Measurements from ENCODE around the gene KLHL30. TPM values are rescaled to one million over a fixed set of nuclear protein-coding genes. Genes with fewer than 3 reads are reported as not detected.

The KLHL30 gene
- total RNA-seq, 1 donor from 2014 or later, result 0.07 TPM

DNA sequence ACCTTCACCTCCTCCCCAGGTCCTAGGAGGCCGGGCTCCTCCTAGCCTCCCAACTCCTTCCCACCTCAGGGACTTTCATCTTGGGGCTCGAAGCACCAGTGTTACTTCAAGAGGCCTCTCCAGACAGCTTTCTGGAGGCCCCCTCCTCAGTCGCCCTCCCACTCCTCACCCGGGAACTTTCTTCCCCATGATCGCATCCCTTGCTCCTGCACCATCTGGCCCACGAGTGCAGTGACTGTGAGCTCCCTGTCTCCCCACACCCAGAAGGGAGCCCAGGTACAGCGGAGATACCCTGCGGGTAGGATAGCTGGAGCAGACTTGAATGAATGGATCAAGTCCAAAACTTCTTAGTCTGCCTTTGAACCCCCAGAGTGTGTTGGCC, 26.4 kb downstream of the KLHL30 start:
- no peaks in the 10 kb centered on the region for H3K4me1 Mint-ChIP-seq (ENCODE audit: unreplicated experiment)
- DNase-seq (ENCODE audit: extremely low spot score, unreplicated experiment), result no peak
- TF ChIP-seq, protein P1, sequence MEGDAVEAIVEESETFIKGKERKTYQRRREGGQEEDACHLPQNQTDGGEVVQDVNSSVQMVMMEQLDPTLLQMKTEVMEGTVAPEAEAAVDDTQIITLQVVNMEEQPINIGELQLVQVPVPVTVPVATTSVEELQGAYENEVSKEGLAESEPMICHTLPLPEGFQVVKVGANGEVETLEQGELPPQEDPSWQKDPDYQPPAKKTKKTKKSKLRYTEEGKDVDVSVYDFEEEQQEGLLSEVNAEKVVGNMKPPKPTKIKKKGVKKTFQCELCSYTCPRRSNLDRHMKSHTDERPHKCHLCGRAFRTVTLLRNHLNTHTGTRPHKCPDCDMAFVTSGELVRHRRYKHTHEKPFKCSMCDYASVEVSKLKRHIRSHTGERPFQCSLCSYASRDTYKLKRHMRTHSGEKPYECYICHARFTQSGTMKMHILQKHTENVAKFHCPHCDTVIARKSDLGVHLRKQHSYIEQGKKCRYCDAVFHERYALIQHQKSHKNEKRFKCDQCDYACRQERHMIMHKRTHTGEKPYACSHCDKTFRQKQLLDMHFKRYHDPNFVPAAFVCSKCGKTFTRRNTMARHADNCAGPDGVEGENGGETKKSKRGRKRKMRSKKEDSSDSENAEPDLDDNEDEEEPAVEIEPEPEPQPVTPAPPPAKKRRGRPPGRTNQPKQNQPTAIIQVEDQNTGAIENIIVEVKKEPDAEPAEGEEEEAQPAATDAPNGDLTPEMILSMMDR (conservative IDR thresholded peaks at IDR 0.05), result no peak
- H3K36me3 Mint-ChIP-seq, result peaks cover 8% of the 10 kb centered on the region
- no peak overlapping the region for H3K27ac Mint-ChIP-seq
- H3K9me3 Mint-ChIP-seq, result no peaks in the 10 kb centered on the region
- peaks cover 46% of the 10 kb centered on the region for H3K27me3 Mint-ChIP-seq
- H3K4me3 Mint-ChIP-seq, result peak overlapping the region; percentile 45

DNA sequence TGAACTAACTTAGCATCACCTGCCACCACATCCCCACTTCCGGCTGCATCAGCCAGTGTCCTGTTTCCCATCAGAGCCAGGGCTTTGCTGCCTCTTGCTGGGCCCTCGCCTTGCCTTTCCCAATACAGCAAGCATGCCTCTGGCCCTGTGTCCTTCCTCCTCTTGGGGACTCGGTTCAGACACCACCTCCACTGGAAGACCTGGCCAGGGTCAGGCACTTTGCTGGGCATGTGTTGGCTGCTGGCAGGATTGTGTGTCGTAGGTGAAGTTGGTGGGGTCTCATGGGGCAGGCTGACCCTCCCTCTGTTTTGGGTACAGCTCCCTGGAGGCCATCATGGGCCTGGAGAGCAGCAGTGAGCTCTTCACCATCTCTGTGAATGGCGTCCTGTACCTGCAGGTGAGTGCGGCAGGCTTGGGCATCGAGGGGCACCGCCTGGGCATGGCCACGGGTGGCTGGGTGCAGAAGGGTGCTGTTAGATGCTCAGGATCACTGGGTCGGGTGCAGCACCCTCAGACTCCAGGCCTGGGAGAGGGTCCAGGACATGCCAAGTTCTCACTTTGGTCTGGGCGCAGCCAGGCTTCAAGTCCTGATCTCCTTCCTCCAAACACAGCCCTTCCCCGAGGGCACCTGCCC, 26.9 kb downstream of the KLHL30 start:
- H3K27ac Mint-ChIP-seq, result no peak overlapping the region
- no peaks in the 10 kb centered on the region for H3K4me1 Mint-ChIP-seq (ENCODE audit: unreplicated experiment)
- DNase-seq (ENCODE audit: extremely low spot score, unreplicated experiment), result no peak
- no peaks in the 10 kb centered on the region for H3K9me3 Mint-ChIP-seq
- peaks cover 42% of the 10 kb centered on the region for H3K27me3 Mint-ChIP-seq
- peaks cover 11% of the 10 kb centered on the region for H3K36me3 Mint-ChIP-seq
- TF ChIP-seq, protein P1 (conservative IDR thresholded peaks at IDR 0.05), result no peak
- peak overlapping the region; percentile 45 for H3K4me3 Mint-ChIP-seq

DNA sequence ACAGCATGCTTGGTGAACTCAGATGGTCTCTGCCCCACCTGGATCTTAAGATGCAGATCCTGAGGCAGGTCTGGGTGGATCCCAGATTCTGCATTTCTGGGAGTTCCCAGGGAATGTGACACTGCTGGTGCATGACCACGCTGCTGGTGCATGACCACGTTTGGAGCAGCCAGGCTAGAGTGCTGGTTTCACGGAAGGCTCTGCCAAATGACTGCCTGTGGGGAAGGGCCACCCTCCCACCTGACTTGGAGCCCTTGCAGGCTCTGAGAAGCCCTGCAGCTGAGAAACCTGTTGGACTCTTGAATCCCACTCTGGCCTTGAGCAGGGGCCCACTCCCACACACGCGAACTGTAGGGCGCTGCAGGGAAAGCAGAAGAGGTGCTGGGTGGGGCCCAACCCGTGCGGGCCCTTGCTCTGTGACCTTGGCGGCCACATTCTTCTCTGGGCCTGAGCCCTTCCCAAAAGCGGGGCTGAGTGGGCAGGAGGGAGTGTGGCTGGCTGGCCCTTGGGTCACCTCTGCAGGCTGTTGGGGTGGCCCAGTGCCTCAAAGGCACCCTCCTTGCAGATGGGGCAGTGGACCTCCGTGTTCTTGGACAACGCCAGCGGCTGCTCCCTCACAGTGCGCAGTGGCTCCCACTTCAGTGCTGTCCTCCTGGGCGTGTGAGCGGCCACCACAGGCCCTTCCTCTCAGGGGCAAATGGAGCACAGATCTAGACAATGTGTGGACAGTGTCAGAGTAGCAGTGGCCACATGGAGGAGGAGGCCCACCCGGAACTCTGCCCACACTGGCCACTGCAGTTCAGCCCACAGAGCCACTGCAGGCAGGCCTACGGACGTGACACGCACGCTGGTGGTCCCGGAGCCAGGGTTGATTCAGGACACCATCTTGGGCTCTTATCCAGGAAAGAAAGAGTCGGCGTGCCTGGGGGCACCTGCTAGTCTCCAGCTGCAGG, 28.2 kb downstream of the KLHL30 start:
- H3K4me3 Mint-ChIP-seq, result no peak overlapping the region
- H3K36me3 Mint-ChIP-seq, result peaks cover 11% of the 10 kb centered on the region
- H3K4me1 Mint-ChIP-seq (ENCODE audit: unreplicated experiment), result no peaks in the 10 kb centered on the region
- H3K27me3 Mint-ChIP-seq, result peaks cover 34% of the 10 kb centered on the region
- no peak for DNase-seq (ENCODE audit: extremely low spot score, unreplicated experiment)
- no peaks in the 10 kb centered on the region for H3K9me3 Mint-ChIP-seq
- no peak overlapping the region for H3K27ac Mint-ChIP-seq
- TF ChIP-seq, protein P1 (conservative IDR thresholded peaks at IDR 0.05), result no peak

DNA sequence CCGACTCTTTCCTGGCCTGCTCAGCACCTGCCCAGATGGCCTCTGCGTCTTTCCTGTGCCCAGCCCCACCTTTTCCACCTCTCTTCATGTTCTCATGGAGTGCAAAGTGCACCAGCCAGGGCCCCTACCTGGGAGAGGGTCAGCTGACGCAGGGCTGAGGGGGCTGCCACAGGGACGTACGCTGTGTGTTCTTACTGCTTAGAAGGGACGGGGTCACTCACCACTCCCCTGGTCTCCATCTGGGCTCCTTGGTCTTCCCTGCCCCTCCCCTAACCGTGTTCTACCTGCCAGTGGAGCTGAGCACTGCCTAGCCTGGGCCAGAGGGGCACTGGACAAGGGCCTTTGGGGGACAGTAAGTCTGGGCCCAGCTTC, 28.9 kb downstream of the KLHL30 start:
- no peaks in the 10 kb centered on the region for H3K4me1 Mint-ChIP-seq (ENCODE audit: unreplicated experiment)
- no peaks in the 10 kb centered on the region for H3K9me3 Mint-ChIP-seq
- peaks cover 28% of the 10 kb centered on the region for H3K27me3 Mint-ChIP-seq
- no peak overlapping the region for H3K27ac Mint-ChIP-seq
- H3K4me3 Mint-ChIP-seq, result no peak overlapping the region
- peaks cover 11% of the 10 kb centered on the region for H3K36me3 Mint-ChIP-seq
- TF ChIP-seq, protein P1 (conservative IDR thresholded peaks at IDR 0.05), result no peak
- DNase-seq (ENCODE audit: extremely low spot score, unreplicated experiment), result no peak

DNA sequence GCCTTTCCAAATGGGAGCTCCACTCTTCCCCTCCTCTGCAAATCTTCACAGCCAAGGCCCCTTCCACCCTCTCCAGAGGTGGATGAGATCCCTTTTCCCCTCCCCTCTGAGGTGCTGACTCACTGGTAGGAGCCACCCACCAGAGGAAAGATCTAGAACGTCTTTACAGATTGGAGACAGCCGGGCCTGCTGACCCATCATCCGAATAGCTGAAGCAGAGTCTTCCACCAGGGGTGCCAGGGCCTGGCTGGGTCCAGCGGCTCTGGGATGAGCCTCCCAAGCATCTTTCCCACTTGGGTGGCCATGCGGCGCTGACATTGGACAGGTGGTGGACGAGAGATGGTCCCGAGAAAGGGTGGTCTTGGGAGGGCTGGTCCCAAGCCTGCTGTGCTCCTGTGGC, 29.3 kb downstream of the KLHL30 start:
- Mint-ChIP-seq H3K4me1 (ENCODE audit: unreplicated experiment) (no peaks in the 10 kb centered on the region), H3K36me3 (peaks cover 11% of the 10 kb centered on the region), H3K27me3 (peaks cover 25% of the 10 kb centered on the region), H3K27ac (no peak overlapping the region), H3K9me3 (no peaks in the 10 kb centered on the region), H3K4me3 (no peak overlapping the region)
- DNase-seq (ENCODE audit: extremely low spot score, unreplicated experiment), result no peak
- TF ChIP-seq, protein P1 (conservative IDR thresholded peaks at IDR 0.05), result no peak
